GM12873 (cell line): Measurements from ENCODE around the gene HEXA.

Experiments
- CTCF ChIP-seq: IDR thresholded peaks from 2 replicates; pipeline ENCODE4 v1.5.1; 2012; ENCODE audit warnings: low read depth, mild to moderate bottlenecking, moderate library complexity, low read length, control low read depth; ENCODE audit not compliant: insufficient read depth; ENCODE audit errors: missing control alignments

Gene HEXA

GRCh38 chr15:72387741-72388140 is 11.9 kb upstream of the HEXA start:
- TF ChIP-seq CTCF: no peak

GRCh38 chr15:72382146-72382545 is 6.3 kb upstream of the HEXA start:
- TF ChIP-seq CTCF: peak; percentile 40

- TF ChIP-seq CTCF: no peak
Observed at GRCh38 chr15:72380743-72381142, 4.9 kb upstream of the HEXA start.

GRCh38 chr15:72379856-72380430 is 4.1 kb upstream of the HEXA start:
- no peak for TF ChIP-seq CTCF

- no peak for TF ChIP-seq CTCF
Observed at GRCh38 chr15:72377331-72377730, 1.5 kb upstream of the HEXA start.

GRCh38 chr15:72375501-72375845 is 341 bp downstream of the HEXA start:
- TF ChIP-seq CTCF: no peak

- TF ChIP-seq CTCF: no peak
Observed at GRCh38 chr15:72372361-72372760, 3.5 kb downstream of the HEXA start.
